ENCODE data around the gene PRKACA.

The PRKACA gene

DNA sequence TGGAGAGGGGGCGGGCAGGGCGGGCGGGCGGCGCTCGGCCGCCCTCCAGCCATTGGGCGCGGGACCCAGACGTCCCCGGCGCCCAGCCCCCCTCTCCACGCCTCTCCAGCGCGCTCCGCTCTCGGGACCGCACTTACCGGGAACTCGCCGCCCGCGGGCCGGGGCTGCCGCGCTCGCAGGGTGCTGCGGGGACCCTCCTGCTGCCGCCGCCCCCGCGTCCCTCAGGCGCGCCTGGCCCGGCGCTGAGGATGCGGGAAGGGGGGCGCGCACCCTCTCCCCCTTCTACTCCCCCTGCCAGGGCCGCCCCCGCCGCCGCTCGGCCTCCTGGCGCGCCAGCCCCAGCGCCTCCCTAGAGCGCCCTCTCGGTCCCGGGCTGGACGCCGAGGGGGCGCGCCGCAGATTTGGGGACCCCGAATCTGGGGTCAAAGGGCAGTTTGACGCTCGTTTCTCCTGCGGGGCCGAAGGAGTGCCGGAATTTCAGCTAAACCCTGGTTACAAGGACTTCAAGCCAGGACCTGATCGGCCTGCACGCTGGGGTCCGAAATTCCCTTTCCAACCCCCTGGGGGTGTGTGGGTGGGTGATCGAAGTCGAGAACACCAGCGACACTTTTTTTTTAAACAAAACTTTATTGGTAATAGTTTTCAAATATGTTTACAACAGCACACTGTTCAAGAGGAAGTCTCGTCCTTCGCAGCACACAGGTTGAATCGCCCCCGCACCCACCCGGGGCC lies 26.3 kb downstream of the PRKACA start:
- DNase-seq = peak; percentile 89

DNA sequence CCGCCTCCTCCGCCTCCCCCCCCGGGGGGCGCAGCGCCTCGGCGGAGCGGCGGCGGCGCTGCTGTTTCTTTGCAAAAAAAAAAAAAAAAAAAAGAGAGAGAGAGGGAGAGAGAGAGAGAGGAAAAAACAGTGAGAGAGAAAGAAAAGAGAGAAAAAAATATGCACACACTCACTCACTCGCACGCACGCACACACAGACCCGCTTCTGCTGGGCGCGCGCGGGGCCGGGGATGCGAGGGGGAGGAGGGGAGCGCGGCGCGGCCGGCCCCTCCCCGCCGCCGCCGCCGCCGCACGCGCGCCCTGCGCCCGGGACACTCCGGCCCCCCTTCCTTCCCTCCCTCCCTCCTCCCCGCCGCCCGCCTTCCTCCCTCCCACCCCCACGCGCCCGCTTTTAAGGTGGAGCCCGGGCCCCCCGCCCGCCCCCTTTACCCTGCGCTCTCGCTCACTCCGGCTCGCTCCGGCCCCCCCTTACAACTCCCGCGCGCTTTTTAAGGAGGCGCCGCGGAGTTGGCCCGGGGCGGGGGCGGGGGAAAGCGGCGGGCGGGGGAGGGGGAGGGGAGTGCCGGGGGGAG lies 27.0 kb downstream of the PRKACA start, which contains the start of gene SAMD1:
Gene SAMD1, minus strand, starts transcription at position 243 of the 572 bp plus-strand sequence.
- DNase-seq = peak; percentile 89

DNA sequence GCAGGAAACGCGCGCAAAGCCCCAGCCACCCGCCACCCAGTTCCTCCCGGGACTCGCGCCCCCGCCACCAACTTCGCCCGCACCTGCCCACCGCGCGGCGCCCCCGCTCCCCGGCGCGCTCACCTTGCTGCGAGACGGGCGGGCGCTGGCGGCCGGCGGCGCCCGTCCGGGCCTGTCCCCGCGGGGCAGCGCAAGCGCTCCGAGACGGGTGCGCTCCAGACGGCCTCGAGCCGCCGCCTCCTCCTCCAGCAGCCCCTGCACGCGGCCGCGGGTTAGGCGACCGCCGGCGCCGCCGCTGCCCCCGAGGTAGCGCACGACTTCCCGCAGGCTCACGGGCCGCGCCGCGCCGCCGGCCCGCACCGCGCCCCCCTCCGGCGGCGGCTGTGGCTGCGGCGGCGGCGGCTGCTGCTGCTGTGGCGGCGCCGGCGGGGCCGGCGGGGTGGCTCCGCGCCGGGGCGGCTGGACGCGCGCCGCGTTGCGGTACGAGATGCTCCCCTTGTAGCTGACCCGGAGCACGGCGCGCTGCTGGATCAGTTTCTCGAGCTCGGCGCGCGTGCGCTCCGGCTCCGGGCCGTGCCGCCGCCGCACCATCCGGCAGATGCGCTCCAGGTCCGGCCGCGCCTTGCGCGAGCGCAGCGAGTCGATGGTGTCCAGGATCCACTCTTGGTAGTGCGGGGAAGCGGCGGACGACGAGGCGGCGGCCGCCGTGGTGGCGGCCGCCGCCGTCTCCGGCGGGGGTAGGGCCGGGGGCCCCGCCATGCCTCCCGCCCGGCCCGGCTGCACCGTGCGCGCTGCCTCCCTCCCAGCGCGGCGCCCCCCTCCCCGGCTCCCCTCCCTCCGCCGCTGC lies 27.7 kb downstream of the PRKACA start:
- DNase-seq = peak; percentile 20

DNA sequence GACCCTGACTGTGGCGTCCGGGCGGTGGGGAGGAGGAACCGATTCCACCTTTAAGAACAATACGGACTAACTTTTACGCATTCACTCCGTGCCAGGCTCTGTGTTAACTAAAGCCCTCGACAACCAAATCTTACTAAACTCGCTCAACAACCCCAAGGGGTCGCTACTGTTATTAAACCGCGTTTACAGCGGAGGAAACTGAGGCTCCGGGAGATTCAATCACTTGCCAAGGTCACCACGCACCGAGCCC lies 28.2 kb downstream of the PRKACA start:
- DNase-seq = no peak

DNA sequence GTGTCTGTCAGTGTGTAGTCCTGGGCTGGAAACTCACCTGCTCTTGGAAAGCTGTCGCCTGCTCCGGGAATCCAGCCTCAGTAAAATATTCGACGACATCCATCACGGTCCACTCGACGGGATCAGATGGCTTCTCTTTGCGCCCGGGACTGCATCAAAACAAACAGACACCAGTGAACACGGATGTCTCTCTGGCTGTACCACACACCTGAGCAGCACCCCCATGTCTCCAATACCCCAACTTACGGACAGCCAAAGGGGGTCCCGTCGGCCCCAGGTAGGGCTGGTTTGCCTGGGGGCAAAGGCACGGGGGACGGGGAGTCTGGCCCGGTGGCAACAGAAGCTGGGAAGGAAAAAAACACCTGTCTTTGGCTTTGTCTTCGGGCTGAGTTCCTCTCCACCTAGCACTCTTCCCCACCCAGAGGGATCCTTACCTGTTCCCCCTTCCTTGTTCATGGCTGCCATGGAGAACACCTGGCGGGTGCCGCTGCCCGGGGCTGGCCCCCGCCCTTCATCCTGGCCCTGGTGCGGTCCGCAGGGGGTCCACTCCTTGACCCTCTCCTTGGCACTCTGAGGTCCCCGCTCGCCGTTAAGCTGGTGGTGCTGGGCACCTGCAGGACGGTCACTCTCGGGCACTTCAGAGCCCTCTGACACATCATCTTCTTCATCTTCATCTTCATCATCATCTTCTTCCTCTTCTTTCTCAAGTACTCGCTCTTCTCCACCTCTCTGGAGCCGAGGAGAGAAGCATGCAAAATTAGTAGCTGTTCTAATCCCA lies 28.7 kb downstream of the PRKACA start:
- no peak for DNase-seq

DNA sequence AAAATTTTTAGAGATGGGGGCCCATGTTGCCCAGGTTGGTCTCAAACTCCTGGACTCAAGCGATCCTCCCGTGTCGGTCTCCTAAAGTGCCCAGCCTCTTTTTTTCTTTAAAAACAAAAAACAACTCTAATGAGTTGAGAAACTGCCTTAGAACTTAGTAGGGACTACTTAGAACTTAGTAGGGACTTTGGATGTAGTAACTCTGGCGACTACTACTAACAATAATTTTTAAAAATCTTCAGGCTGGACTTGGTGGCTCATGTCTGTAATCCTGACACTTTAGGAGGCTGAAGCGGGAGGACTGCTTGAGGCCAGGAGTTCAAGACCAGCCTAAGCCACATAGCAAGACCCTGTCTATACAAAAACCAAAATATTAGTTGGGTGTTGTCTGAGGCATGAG lies 31.5 kb downstream of the PRKACA start:
- DNase-seq = no peak

DNA sequence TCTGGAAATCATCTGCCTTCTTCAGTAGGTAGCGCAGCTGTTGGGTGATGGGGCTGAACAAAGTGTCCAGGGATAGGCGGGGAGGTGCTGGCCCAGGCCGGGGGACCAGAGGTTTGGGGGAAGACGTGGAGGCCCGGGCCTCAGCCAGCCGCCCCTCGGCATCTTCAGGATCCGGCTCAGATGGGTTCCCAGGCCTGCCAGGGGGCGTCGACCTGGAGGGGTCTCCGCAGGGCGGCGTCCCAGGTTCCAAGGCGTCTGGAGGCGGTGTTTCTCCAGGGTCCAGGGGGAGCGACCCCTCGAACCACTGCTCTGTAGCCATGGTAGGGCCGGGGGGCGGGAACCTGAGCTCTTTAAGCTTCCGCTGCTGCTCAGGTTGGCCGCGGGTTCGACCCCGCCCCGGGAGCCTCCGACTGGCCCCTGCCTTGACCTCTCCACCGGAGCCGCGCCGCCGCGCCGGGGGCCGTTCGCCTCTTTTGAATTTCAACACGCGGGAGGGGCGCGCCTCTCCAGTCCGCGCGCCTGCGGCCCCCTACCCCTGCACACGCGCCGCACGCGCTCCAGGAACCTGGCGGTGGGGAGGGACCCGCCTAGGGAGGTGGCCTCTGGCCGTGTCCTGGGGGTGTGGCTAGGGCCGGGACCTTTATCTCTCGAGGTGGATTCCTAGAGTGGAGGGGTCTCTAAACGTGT lies 32.1 kb downstream of the PRKACA start, which contains the start of gene C19orf67:
Gene C19orf67, minus strand, starts transcription at position 475 of the 687 bp plus-strand sequence. Its CDS starts 156 bp downstream, at position 319.
- DNase-seq = no peak

DNA sequence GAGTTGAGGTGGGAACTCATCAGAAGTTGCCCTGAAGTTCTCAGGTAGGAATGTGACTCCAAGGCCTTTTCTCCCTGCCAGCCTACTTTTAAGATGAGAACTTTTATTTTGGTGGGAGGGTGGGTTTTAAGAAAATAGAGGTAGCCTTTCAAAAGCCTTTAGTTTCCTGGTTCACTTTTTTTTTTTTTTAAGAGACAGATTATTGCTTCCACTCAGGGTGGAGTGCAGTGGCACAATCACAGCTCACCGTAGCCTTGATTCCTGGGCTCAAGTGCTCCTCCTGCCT lies 34.9 kb downstream of the PRKACA start:
- no peak for DNase-seq

DNA sequence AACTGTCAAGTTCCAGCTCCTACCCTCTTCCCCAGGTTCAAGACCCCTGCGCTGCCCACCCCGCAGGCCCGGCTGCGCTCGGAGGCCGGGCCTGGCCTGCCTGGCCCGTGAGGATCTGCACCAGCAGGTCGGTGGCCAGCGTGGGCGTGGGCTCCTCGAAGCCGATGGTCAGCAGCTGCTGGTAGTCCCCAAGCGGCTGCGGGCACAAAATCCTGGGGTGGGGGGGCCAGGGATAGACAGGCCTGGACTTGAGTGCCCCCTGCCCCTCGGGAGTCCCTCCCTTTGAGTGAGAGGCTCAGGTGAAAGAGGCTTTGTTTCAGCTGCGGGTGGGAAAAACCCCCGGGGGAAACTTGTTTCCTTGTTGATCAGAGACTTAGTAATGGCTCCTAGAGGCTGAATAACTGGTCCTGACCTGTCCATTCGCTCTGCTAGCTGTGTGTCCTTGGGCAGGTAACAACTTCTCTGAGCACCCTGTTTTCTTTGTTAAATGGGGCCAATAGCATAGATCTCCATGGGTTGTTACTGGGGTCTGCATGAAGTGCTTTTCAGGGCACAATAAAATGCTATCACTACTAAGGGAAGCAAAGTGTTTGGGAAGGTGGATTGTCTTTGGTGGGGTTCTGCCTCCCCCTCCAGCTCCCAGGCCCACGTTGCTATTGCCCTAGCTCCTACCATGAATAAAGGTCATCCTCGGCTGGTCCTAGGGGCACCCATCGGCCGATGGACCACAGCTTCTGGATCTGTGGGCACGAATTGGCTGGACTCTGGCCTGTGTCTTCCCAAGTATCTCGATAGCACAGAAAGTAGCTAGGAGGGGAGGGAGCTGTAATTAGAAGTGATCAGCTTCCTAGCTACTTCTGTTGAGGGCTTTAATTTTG lies 35.5 kb downstream of the PRKACA start:
- DNase-seq = no peak

DNA sequence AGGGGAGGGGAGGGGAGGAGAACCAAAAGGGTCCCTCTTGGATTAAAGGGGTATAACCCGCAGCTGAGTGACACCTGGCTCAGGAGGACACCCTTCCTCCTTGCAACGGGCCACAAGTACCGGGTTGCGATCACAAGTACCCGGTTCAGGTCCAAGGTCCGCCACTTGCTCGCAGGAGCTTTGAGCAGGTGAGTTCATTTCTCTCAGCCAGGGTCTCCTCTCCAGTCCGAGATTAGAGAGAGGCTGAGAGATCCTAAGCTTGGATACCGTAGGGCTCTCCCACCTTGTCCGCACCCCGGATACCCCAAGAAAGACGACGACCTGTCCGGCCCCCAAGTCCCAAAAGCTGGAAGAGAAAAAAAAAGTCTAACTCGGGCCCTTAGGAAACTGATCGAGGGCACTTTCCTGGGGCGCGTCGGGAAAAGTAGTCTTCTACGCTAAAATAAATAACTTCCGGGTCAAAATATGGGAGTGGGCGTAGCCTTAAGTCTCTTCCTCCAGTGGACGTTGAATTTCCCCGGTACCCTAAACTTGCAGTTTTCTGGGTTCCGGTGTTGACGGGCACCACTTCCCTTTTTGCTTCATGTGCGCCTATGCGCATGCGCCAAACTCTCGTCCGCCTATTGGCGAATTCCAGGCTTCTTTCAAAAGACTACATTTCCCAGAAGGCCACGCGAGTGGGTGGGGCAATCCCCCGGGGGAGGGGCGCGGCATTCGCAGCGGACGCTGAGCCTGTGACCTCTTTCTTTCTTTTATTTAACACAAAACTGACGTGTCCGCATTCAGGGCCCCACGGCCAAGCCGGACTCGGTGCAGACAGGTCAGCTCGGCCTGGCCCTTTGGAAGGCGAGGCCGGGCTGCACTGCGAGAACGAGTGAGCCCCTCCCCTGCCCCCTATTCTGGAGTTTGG lies 36.4 kb downstream of the PRKACA start:
- peak; percentile 97 for DNase-seq

DNA sequence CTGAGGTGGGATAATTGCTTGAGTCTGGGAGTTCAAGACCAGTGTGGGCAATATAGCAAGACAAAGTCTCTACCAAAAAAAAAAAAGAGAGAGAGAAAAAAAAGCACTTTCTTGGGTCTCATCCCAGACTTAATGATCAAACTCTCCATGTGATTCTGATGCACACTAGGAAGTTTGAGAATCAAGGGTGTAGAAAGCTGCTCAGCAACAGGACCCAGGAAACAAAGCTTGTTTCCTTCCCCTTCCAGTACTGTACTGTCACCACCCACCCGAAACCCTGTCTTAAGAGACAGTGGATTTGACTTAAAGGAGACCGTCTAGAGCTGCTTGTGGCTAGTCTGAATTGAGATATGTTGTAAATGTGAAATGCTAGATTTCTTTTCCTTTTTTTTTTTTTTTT lies 39.2 kb downstream of the PRKACA start:
- no peak for DNase-seq

DNA sequence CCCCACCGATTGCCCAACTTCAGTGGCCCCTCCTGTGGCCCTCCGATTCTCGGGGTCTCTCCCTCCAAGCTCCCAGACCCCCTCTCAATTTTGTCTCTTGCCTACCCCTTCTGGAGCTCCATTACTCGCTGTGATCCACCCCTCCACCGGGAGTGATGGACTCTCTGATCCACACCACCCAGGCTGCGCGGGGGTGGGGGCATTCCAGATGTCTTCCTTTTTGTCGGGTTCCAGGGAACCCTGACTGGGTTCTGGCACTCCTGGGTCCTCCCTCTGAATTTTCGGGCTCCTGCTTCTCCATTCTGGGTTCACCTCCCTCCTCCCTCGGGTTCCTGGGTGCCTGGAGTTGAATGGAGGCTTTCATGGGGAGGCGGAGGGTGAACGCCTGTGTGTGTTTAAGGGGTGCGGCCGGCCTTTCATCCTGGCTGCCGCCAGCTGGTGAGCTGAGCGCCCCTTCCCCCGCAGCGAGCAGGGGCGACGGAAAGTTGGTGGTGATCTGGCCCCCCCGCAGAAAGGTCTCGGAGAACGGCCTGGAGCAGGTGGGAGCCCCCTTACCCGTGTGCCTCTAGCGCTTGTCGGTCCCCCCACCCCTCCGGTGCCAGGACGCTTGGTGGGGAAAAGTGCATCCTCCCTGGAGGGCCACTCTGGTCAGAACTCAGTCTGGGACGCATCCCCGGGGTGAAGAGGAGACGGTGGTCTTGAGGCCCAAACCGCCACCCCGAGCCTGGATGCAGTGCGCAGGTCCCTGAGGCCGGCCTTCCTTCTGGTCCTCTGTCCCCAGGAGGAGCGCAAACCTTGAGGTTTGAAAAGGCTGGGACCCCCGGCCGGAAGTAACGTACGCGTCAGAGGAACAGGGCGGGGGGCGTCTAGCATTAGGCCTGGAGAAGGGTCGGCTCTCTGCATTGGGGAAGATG lies 43.4 kb downstream of the PRKACA start:
- DNase-seq = no peak

DNA sequence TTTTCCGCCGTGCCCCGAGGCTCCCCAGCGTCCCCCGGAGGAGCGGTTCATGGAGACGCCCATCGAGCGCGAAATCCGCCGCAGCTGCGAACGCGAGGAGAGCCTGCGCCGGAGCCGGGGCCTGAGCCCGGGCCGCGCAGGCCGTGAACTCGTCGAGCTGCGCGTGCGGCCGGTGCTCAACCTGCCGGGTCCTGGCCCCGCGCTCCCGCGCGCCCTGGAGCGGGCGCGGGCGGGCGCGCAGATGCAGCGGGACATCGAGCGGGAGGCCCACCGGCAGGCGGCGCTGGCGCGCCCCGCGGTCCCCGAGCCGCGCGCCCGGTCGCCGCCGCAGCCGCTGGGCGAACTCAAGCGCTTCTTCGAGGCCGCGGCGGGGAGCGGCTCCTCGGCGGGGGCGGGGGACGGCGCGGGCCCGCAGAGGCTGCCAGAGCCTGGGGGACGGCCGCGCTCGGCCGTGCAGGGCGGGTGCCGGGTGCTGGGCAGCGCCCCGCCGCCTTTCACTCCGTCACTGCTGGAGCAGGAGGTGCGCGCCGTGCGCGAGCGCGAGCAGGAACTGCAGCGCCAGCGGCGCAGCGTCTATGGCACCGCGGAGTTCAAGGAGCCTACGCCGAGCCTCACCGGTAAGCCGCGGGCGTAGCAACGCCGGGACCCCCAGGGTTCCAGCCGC lies 44.2 kb downstream of the PRKACA start:
- DNase-seq = peak; percentile 74

DNA sequence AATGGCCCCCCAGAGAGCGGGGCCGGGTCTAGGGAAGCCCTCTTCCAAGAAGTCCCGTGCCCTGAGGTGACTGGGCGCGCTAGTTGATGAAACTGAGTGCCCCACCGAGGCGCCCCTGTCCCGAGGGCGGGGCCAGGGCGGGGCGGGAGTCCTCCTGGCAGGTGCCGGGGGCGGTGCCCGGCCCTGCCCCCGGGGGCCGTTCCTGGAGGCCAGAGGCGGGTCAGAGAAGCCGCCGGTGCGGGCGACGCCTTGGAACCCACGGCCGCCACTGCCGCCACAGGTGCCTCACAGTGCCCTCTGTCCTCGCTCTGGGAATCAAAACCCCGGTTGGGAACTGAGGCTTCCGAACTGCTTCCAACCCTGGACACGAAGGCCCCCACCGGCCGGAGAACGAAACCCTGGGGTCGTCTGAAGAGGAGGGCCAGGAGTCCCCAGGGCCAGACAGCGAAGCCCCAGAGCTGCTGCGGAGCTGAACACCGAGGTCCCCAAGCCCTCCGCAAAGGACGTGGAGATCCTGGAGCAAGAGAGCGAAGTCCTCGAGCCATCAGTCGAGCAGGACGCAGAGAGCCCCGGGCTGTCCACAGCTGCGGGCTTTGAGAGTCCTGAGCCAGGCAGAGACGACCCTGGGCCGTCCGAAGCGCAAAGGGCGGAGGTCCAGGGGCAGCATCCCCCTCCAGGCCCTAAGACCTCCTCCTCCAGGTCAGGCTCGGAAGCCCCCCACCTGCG lies 44.9 kb downstream of the PRKACA start, which contains the start of gene MISP3:
Gene MISP3, plus strand, starts transcription at position 252 of the 726 bp plus-strand sequence. CDS start 524 bp downstream, outside the sequence.
- no peak for DNase-seq

DNA sequence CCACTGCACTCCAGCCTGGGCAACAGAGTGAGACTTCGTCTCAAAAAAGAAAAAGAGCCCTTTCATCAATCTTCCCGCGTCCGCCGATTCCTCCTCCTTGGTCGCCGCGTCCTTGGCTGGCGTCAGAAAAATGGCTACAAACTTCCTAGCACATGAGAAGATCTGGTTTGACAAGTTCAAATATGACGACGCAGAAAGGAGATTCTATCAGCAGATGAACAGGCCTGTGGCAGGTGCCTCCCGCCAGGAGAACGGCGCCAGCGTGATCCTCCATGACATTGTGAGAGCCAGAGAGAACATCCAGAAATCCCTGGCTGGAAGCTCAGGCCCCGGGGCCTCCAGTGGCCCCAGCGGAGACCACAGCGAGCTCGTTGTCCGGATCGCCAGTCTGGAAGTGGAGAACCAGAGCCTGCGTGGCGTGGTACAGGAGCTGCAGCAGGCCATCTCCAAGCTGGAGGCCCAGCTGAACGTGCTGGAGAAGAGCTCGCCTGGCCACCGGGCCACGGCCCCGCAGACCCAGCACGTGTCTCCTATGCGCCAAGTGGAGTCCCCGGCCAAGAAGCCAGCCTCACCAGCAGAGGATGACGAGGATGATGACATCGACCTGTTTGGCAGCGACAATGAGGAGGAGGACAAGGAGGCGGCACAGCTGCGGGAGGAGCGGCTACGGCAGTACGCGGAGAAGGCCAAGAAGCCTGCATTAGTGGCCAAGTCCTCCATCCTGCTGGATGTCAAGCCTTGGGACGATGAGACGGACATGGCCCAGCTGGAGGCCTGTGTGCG lies 47.1 kb downstream of the PRKACA start:
- no peak for DNase-seq

DNA sequence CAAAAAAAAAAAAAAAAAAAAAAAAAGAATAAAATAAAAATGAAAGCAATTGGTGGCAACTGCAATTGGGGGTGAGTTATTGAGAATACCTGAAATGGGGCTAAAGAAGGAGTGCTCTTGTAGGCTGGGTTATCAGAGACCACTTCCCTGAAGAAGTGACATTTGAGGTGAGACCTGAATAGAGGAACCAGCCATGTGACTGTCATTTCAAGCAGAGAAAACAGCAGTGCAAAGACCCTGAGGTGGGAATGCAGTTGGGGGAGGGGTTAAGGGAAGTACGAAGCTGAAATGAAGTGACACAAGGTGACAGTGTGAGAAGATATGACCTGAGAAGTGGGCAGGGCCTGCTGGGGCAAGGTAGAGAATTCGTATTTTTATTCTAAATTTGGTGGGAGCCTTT lies 51.4 kb downstream of the PRKACA start:
- no peak for DNase-seq

DNA sequence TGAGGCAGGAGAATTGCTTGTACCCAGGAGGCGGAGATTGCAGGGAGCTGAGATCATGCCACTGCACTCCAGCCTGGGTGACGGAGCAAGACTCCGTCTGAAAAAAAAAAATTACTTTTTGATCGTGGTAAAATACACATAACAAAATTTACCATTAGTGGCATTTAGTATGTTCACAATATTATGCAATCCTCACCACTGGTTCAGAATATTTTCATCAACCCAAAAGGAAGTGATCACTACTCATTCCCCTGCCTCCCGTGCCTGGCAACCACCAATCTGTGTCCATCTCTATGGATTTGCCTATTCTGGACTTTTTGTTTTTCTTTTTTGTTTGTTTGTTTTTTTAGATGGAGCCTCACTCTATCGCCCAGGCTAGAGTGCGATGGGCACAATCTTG lies 54.5 kb downstream of the PRKACA start:
- no peak for DNase-seq

DNA sequence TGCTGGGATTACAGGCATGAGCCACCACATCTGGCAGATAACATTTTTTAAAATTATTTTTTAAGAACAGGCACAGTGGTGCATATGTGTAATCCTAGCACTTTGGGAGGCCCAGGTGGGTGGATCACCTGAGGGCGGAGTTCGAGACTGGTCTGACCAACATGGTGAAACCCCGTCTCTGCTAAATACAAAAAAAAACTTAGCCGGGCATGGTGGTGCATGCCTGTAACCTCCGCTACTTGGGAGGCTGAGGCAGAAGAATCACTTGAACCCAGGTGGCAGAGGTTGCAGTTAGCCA lies 55.1 kb downstream of the PRKACA start:
- no peak for DNase-seq
